ENCODE data around the gene KCNK18. TPM values are rescaled to one million over a fixed set of nuclear protein-coding genes. Genes with fewer than 3 reads are reported as not detected.

The KCNK18 gene
- total and polyA plus RNA-seq, 10 of the 15 experiments (the other 5 are each of a cell fraction or from before 2014, with no cell fraction given) = not detected

DNA sequence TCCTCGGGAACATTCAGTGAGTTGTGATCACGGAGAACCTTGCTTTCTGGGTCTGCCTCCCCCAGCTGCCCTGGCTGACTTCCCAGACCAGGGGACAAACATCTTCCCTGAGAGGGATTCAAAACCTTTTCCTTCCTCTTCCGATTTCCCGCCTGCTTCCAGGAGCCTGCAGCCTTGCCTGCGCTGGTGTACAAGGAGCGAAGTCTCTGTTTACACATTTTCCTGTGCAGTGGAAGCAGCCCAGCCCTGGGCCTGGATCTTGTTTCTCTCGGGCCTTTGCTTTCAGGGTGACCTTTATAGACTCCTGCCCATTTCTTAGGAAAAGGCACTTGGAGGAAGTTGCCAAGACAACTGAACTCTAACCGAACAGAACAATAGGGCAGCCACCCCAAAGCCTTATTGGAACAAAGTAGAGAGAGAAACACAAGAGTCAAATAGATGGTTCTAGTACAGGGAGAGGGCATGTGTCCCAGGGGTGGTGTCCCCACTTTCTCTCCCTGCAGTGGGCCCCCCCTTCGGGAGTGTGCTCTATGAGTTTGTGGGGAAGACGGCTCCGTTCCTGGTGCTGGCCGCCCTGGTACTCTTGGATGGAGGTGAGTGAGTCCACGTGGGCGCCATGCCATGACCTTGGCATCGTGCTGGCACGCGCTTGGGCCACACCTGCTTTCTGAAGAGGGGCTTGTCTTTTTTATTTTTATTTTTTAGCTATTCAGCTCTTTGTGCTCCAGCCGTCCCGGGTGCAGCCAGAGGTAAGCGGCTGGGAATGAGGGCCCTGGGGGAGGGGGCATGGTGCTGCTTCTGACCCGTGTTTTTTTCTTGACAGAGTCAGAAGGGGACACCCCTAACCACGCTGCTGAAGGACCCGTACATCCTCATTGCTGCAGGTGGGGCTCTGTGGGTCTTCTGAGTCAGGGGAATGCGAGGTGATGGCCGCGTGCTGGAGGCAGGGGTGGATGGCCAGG, 57.8 kb downstream of the KCNK18 start (continued):
- TF ChIP-seq, protein P1, sequence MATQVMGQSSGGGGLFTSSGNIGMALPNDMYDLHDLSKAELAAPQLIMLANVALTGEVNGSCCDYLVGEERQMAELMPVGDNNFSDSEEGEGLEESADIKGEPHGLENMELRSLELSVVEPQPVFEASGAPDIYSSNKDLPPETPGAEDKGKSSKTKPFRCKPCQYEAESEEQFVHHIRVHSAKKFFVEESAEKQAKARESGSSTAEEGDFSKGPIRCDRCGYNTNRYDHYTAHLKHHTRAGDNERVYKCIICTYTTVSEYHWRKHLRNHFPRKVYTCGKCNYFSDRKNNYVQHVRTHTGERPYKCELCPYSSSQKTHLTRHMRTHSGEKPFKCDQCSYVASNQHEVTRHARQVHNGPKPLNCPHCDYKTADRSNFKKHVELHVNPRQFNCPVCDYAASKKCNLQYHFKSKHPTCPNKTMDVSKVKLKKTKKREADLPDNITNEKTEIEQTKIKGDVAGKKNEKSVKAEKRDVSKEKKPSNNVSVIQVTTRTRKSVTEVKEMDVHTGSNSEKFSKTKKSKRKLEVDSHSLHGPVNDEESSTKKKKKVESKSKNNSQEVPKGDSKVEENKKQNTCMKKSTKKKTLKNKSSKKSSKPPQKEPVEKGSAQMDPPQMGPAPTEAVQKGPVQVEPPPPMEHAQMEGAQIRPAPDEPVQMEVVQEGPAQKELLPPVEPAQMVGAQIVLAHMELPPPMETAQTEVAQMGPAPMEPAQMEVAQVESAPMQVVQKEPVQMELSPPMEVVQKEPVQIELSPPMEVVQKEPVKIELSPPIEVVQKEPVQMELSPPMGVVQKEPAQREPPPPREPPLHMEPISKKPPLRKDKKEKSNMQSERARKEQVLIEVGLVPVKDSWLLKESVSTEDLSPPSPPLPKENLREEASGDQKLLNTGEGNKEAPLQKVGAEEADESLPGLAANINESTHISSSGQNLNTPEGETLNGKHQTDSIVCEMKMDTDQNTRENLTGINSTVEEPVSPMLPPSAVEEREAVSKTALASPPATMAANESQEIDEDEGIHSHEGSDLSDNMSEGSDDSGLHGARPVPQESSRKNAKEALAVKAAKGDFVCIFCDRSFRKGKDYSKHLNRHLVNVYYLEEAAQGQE (IDR thresholded peaks at IDR 0.05; ENCODE audit: low read depth, low read length) = no peak
- TF ChIP-seq ETV6 (conservative IDR thresholded peaks at IDR 0.05 in 1 of 2, IDR thresholded peaks at IDR 0.05 in 1 of 2; ENCODE audit: borderline replicate concordance in 1 of 2, low read depth in 1 of 2) = no peak

DNA sequence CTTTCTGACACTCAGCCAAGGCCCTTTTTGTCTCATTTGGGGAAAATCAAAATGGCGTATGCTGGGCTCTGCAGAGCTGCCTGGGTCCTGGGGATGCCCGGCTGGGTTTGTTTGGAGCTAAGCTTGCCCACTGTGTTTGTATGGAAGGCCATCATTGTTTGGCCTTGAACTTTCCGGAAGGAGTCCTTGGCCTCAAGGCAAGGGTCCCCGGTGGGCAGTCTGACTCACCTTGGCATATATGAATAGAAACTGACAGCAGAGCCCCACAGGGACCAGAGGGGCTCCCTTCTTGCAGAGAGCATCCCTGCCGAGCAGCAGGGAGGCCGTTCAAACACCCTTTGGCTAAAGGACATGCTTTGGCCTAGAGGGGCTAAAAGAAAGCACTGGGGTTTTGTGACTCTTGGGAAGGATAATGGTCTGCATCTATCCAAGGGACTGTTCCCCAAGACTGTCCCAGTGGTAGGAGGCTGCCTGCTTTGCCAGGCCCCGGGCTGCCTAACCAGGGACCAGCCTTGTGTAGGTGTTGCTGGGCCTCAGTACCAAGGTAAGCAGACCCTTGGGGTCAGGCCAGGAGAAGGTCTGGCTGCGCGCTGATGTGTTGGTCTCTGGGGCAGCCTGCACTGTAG, 58.7 kb downstream of the KCNK18 start:
- Histone ChIP-seq H3K27me3 (replicated peaks in 1 of 2; ENCODE audit: control insufficient read depth in 2 of 2, insufficient read depth in 2 of 2, low read length in 1 of 2) (peaks cover 0 to 3% of the 10 kb centered on the region in 2 experiments; a peak in 1 of 4 replicates), H3K4me2 (ENCODE audit: control insufficient read depth, insufficient read depth) (no peak overlapping the region), H3K27ac (ENCODE audit: control insufficient read depth, insufficient read depth) (no peak overlapping the region), H3K9me3 (replicated peaks; ENCODE audit: control insufficient read depth, insufficient read depth, low read length) (no peaks in the 10 kb centered on the region), H2AFZ (ENCODE audit: control insufficient read depth, low read depth, low read length) (no peak overlapping the region), H3K4me1 (ENCODE audit: control insufficient read depth, insufficient read depth, low read length) (no peaks in the 10 kb centered on the region), H3K79me2 (ENCODE audit: control insufficient read depth, insufficient read depth, low read length) (no peaks in the 10 kb centered on the region), H3K4me3 (no peak overlapping the region), H4K20me1 (ENCODE audit: control insufficient read depth, insufficient read depth) (no peaks in the 10 kb centered on the region), H3K9ac (ENCODE audit: control insufficient read depth, insufficient read depth, low read length) (no peak overlapping the region), H3K36me3 (ENCODE audit: control insufficient read depth in 2 of 2, insufficient read depth in 2 of 2, low read length in 1 of 2) (no peaks in the 10 kb centered on the region)
- POLR2A ChIA-PET = no interaction called here
- in situ Hi-C loops (cut with MboI) = no loop called here
- no TSS peak for BruUV-seq (replicated peaks)
- DNase-seq (ENCODE audit: low read depth, low spot score) = no peak
- 37% methylated on average over 9 of the region's 9 CpGs for WGBS (ENCODE audit: insufficient coverage, insufficient replicate concordance, low lambda C conversion rate, missing lambda C conversion rate)
- RAD21 ChIA-PET (ENCODE audit: unreplicated experiment) = no interaction called here
- no peak for FAIRE-seq
- ATAC-seq = no peak
- intact Hi-C loops (cut with micrococcal nuclease; ENCODE audit: unreplicated experiment) = no loop called here
- SMC1A ChIA-PET (ENCODE audit: uncharacterized antibody, unreplicated experiment) = no interaction called here
- CTCF ChIA-PET = no interaction called here
- TF ChIP-seq TAF1 (IDR thresholded peaks at IDR 0.05; ENCODE audit: borderline replicate concordance, low read depth, low read length) = no peak
- TF ChIP-seq DPF2 (IDR thresholded peaks at IDR 0.05) = no peak
- TF ChIP-seq EED (IDR thresholded peaks at IDR 0.05; ENCODE audit: low read depth) = no peak
- no peak for TF ChIP-seq NR2F1 (conservative IDR thresholded peaks at IDR 0.05)
- TF ChIP-seq RELA (IDR thresholded peaks at IDR 0.05; ENCODE audit: borderline replicate concordance, partially characterized antibody) = no peak
- no peak for TF ChIP-seq ATF7 (IDR thresholded peaks at IDR 0.05; ENCODE audit: low read depth)
- TF ChIP-seq HDAC2 (IDR thresholded peaks at IDR 0.05) = no peak
- TF ChIP-seq SRF (IDR thresholded peaks at IDR 0.05; ENCODE audit: low read depth in 2 of 2, low read length in 2 of 2) = no peak
- TF ChIP-seq MEF2A (IDR thresholded peaks at IDR 0.05; ENCODE audit: insufficient read depth, low read depth, low read length) = no peak
- TF ChIP-seq, protein P2, sequence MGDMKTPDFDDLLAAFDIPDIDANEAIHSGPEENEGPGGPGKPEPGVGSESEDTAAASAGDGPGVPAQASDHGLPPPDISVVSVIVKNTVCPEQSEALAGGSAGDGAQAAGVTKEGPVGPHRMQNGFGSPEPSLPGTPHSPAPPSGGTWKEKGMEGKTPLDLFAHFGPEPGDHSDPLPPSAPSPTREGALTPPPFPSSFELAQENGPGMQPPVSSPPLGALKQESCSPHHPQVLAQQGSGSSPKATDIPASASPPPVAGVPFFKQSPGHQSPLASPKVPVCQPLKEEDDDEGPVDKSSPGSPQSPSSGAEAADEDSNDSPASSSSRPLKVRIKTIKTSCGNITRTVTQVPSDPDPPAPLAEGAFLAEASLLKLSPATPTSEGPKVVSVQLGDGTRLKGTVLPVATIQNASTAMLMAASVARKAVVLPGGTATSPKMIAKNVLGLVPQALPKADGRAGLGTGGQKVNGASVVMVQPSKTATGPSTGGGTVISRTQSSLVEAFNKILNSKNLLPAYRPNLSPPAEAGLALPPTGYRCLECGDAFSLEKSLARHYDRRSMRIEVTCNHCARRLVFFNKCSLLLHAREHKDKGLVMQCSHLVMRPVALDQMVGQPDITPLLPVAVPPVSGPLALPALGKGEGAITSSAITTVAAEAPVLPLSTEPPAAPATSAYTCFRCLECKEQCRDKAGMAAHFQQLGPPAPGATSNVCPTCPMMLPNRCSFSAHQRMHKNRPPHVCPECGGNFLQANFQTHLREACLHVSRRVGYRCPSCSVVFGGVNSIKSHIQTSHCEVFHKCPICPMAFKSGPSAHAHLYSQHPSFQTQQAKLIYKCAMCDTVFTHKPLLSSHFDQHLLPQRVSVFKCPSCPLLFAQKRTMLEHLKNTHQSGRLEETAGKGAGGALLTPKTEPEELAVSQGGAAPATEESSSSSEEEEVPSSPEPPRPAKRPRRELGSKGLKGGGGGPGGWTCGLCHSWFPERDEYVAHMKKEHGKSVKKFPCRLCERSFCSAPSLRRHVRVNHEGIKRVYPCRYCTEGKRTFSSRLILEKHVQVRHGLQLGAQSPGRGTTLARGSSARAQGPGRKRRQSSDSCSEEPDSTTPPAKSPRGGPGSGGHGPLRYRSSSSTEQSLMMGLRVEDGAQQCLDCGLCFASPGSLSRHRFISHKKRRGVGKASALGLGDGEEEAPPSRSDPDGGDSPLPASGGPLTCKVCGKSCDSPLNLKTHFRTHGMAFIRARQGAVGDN (IDR thresholded peaks at IDR 0.05) = no peak
- TF ChIP-seq EGR1 (IDR thresholded peaks at IDR 0.05; ENCODE audit: borderline replicate concordance in 1 of 2, low read depth in 2 of 2, low read length in 2 of 2) = no peak
- no peak for TF ChIP-seq WRNIP1 (IDR thresholded peaks at IDR 0.05; ENCODE audit: borderline replicate concordance, low read depth, low read length)

All from GM12878 (cell line).